Kidney (tissue), 14 donors: ENCODE measurements around the gene CHRNA10. TPM values are rescaled to one million over a fixed set of nuclear protein-coding genes. Genes with fewer than 3 reads are reported as not detected.
"Not testable (repeated sequence)": the region's sequence is repeated elsewhere in the genome, so short reads cannot be mapped to it uniquely, and the experiment has no call there.

Experiments used
- DNase-seq, 5 donors: peaks; one replicate each; pipeline ENCODE4 v3.0.0-alpha.2; 2013 to 2020
- FAIRE-seq: peaks from 2 replicates; lab custom pipeline; 2012; peaks lifted over from hg19 to GRCh38; lab: Jason Lieb, UNC
- H3K27ac ChIP-seq, 2 donors: one replicate each; pipeline ENCODE4 v1.7.0; 2013; ENCODE audit warnings: low read depth in 2 of 2, low read length in 2 of 2, inconsistent platforms in 1 of 2
- H3K27me3 ChIP-seq: one replicate; pipeline ENCODE4 v1.7.1; 2013; ENCODE audit warnings: low read length, inconsistent platforms; ENCODE audit not compliant: control insufficient read depth, insufficient read depth
- H3K36me3 ChIP-seq, 3 donors: one replicate each; pipeline versions ENCODE4 v1.7.0 to v1.7.1; 2013; ENCODE audit warnings: low read length in 3 of 3, control low read depth in 1 of 3, inconsistent platforms in 1 of 3; ENCODE audit not compliant: insufficient read depth in 3 of 3, control insufficient read depth in 2 of 3
- H3K4me1 ChIP-seq, 3 donors: one replicate each; pipeline versions ENCODE4 v1.7.0 to v1.7.1; 2013; ENCODE audit warnings: low read length in 3 of 3, inconsistent platforms in 1 of 3, low read depth in 1 of 3; ENCODE audit not compliant: control insufficient read depth in 2 of 3, insufficient read depth in 2 of 3
- H3K4me3 ChIP-seq, 3 donors: one replicate each; pipeline versions ENCODE4 v1.7.0 to v1.8.1; 2013; ENCODE audit warnings: low read length in 3 of 3, control low read depth in 1 of 3, inconsistent platforms in 1 of 3
- H3K9ac ChIP-seq, 3 donors: one replicate each; pipeline versions ENCODE4 v1.7.0 to v1.7.1; 2013; ENCODE audit warnings: low read length in 3 of 3, control low read depth in 1 of 3, inconsistent platforms in 1 of 3
- H3K9me3 ChIP-seq, 3 donors: one replicate each; pipeline versions ENCODE4 v1.7.0 to v1.7.1; 2013; ENCODE audit warnings: low read length in 3 of 3, control low read depth in 1 of 3, inconsistent platforms in 1 of 3; ENCODE audit not compliant: control insufficient read depth in 2 of 3, insufficient read depth in 1 of 3
- intact Hi-C: fragments of 100-400 bp; cut with DNase I; formaldehyde crosslinking; loops from one replicate; pipeline ENCODE4 v1.11.1; 2022
- polyA plus RNA-seq: library from polyadenylated mRNA; stranded (reverse); fragments of 350-450 nt; fragmentation: Illumina TruSeq; extraction: RNeasy Lipid Tissue Mini Kit (QIAGEN cat#74804); gene quantifications from one replicate; pipeline ENCODE4 v1.2.3, GENCODE V29; 2014; ENCODE audit warnings: low read depth, low replicate concordance; ENCODE audit not compliant: insufficient read depth
- total RNA-seq: library from RNA; stranded (reverse); fragmentation: NEBNext Ultra II Directional; extraction: Animal tissue kit (Norgen Biotek cat#: 25700); gene quantifications from one replicate; pipeline ENCODE4 v1.2.1, GENCODE V29; 2021
- TF ChIP-seq, protein P1 (sequence below): IDR thresholded peaks from 3 replicates; pipeline ENCODE4 v1.5.1; 2012; ENCODE audit warnings: mild to moderate bottlenecking, moderate library complexity, borderline replicate concordance; ENCODE audit not compliant: insufficient read depth; ENCODE audit errors: extremely low read depth
- donor health status: control.
- donor health status: control.
- donor health status: control.
- donor health status: control.
- donor health status: control.
- donor health status: DM: yes; HTN: yes; CAD: no.
- donor health status: Normal renal cell carcinoma (clear cell type).

The CHRNA10 gene
- total and polyA plus RNA-seq, 2 donors from 2014 or later: 0.39 to 1.2 TPM

DNA sequence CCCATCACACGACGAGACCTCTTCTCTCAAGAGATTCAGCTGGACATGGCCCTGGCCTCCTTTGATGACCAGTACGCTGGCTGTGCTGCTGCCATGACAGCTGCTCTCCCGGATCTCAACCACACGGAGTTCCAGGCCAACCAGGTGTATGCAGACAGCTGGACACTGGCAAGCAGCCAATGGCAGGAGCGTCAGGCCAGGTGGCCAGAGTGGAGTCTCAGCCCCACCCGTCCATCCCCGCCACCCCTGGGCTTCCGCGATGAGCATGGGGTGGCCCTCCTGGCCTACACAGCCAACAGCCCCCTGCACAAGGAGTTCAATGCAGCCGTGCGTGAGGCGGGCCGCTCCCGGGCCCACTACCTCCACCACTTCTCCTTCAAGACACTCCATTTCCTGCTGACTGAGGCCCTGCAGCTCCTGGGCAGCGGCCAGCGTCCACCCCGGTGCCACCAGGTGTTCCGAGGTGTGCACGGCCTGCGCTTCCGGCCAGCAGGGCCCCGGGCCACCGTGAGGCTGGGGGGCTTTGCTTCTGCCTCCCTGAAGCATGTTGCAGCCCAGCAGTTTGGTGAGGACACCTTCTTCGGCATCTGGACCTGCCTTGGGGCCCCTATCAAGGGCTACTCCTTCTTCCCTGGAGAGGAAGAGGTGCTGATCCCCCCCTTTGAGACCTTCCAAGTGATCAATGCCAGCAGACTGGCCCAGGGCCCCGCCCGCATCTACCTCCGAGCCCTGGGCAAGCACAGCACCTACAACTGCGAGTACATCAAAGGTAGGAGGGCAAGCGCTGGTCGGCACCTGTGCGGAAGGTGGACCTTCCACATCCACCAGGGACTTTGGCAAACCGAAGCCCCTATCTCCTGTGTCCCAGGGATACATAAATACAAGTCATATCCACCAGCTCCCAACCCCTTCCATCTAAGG lies 11.3 kb downstream of the CHRNA10 start:
- H3K27ac ChIP-seq: no peak overlapping the region
- intact Hi-C loops: no loop called here
- FAIRE-seq (no peak), DNase-seq (peak in 1 of 5 donors; percentile 64)
- H3K9me3 ChIP-seq: no peaks in the 10 kb centered on the region
- no peaks in the 10 kb centered on the region for H3K4me1 ChIP-seq
- H3K27me3 ChIP-seq: no peaks in the 10 kb centered on the region
- no peak overlapping the region for H3K9ac ChIP-seq
- H3K4me3 ChIP-seq: no peak overlapping the region
- TF ChIP-seq, protein P1, sequence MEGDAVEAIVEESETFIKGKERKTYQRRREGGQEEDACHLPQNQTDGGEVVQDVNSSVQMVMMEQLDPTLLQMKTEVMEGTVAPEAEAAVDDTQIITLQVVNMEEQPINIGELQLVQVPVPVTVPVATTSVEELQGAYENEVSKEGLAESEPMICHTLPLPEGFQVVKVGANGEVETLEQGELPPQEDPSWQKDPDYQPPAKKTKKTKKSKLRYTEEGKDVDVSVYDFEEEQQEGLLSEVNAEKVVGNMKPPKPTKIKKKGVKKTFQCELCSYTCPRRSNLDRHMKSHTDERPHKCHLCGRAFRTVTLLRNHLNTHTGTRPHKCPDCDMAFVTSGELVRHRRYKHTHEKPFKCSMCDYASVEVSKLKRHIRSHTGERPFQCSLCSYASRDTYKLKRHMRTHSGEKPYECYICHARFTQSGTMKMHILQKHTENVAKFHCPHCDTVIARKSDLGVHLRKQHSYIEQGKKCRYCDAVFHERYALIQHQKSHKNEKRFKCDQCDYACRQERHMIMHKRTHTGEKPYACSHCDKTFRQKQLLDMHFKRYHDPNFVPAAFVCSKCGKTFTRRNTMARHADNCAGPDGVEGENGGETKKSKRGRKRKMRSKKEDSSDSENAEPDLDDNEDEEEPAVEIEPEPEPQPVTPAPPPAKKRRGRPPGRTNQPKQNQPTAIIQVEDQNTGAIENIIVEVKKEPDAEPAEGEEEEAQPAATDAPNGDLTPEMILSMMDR: no peak
- no peaks in the 10 kb centered on the region for H3K36me3 ChIP-seq

GRCh38 chr11:3658252-3658651 lies 12.9 kb downstream of the CHRNA10 start:
- intact Hi-C loops: no loop called here
- FAIRE-seq (no peak), DNase-seq (no peak)

DNA sequence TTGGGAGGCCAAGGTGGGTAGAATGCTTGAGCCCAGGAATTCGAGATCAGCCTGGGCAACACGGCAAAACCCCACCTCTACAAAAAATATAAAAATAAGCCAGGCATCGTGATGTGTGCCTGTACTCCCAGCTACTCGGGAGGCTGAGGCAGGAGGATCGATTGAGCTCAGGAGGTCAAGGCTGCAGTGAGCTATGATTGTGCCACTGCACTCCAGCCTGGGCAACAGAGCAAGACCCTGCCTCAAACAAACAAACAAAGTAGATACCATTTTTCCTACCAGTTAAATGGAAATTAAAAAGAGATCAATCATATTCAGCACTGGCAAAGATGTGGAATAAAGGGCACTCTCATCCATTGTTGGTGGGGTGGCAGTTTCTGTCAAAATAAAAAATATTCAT lies 13.9 kb downstream of the CHRNA10 start:
- H3K9me3 ChIP-seq, H3K27ac ChIP-seq, H3K4me3 ChIP-seq, H3K4me1 ChIP-seq, intact Hi-C loops, FAIRE-seq, H3K36me3 ChIP-seq, H3K27me3 ChIP-seq, DNase-seq, H3K9ac ChIP-seq: not testable (repeated sequence)

More at GRCh38 chr11:3658252-3658651, 12.9 kb downstream of the CHRNA10 start:
- Histone ChIP-seq H3K9me3 (no peaks in the 10 kb centered on the region), H3K4me1 (no peaks in the 10 kb centered on the region), H3K27me3 (no peaks in the 10 kb centered on the region), H3K4me3 (no peak overlapping the region), H3K27ac (no peak overlapping the region), H3K36me3 (no peaks in the 10 kb centered on the region), H3K9ac (no peak overlapping the region)
- TF ChIP-seq, protein P1: no peak

DNA sequence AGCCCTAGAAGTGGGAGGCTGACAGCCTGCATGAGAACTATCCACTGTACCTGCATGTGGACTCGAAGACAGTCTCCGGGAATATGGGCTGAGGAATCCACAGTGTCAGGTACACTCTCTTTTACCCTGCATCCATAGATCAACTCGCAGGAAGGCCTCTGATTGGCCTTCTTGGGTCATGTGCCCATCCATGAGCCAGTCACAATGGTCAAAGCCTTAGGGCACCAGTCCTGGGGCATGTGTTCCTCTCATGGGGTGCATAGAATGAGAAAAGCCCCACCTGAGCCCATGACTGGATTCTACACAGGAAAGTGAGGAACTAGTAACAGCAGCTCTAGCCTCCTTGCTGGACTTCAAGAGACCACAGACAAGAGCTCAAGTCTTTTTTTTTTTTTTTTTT lies 15.6 kb downstream of the CHRNA10 start:
- Histone ChIP-seq H3K9me3 (no peaks in the 10 kb centered on the region), H3K27ac (no peak overlapping the region), H3K4me1 (no peaks in the 10 kb centered on the region), H3K27me3 (no peaks in the 10 kb centered on the region), H3K9ac (no peak overlapping the region), H3K36me3 (no peaks in the 10 kb centered on the region), H3K4me3 (no peak overlapping the region)
- TF ChIP-seq, protein P1: no peak
- intact Hi-C loops: no loop called here
- DNase-seq (no peak), FAIRE-seq (no peak)

- H3K9me3 ChIP-seq, H3K4me1 ChIP-seq, H3K9ac ChIP-seq, H3K27ac ChIP-seq, H3K4me3 ChIP-seq, FAIRE-seq, H3K27me3 ChIP-seq, H3K36me3 ChIP-seq, intact Hi-C loops, DNase-seq: not testable (repeated sequence)
Measured at GRCh38 chr11:3652514-3652913, 18.7 kb downstream of the CHRNA10 start.

DNA sequence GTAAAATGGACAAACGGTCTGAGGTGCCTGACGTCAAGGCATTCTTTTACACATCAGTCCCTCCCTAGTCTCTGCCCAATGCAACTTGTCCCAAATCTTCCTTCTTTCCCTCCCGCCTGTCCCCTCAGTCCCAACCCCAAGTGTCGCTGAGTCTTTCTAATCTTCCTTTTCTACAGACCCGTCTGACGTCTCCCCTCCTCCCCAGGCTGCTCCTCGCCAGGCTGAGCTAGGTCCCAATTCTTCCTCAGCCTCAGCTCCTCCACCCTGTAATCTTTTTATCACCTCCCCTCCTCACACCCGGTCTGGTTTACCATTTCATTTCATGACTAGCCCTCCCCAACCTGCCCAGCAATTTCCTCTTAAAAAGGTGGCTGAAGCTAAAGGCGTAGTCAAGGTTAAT lies 21.8 kb downstream of the CHRNA10 start:
- FAIRE-seq, intact Hi-C loops, H3K27ac ChIP-seq: not testable (repeated sequence)

More for the DNA sequence above, 21.8 kb downstream of the CHRNA10 start:
- H3K36me3 ChIP-seq, H3K9me3 ChIP-seq, H3K9ac ChIP-seq, H3K27me3 ChIP-seq, H3K4me1 ChIP-seq, H3K4me3 ChIP-seq, DNase-seq: not testable (repeated sequence)
